ENCODE measurements around the gene ZNF532. TPM values are rescaled to one million over a fixed set of nuclear protein-coding genes. Genes with fewer than 3 reads are reported as not detected.
"Not testable (repeated sequence)": the region's sequence is repeated elsewhere in the genome, so short reads cannot be mapped to it uniquely, and the experiment has no call there.

ZNF532 gene
- total and polyA plus RNA-seq, 2 donors: 11.6 to 11.9 TPM

- DNase-seq (ENCODE audit: low read depth in 6 of 9, low spot score in 9 of 9): no peak
- no peak overlapping the region for H3K4me3 ChIP-seq (ENCODE audit: low read length in 2 of 2)
- H3K27ac ChIP-seq (ENCODE audit: low read depth in 1 of 2, low read length in 1 of 2): no peak overlapping the region
- WGBS: 95% methylated on average over 5 of the region's 5 CpGs
- no peaks in the 10 kb centered on the region for H3K4me1 ChIP-seq (ENCODE audit: control insufficient read depth in 2 of 2, insufficient read depth in 2 of 2, low read length in 2 of 2)
- H3K9me3 ChIP-seq (ENCODE audit: control insufficient read depth in 2 of 2, insufficient read depth in 1 of 2, low read length in 1 of 2): no peaks in the 10 kb centered on the region
- no peaks in the 10 kb centered on the region for H3K27me3 ChIP-seq (ENCODE audit: control insufficient read depth in 2 of 2, insufficient read depth in 1 of 2, low read length in 1 of 2)
- H3K36me3 ChIP-seq (ENCODE audit: control insufficient read depth in 2 of 2, insufficient read depth in 2 of 2, low read length in 1 of 2): no peaks in the 10 kb centered on the region
Measured at GRCh38 chr18:59015531-59016152, 151.0 kb downstream of the ZNF532 start.

DNA sequence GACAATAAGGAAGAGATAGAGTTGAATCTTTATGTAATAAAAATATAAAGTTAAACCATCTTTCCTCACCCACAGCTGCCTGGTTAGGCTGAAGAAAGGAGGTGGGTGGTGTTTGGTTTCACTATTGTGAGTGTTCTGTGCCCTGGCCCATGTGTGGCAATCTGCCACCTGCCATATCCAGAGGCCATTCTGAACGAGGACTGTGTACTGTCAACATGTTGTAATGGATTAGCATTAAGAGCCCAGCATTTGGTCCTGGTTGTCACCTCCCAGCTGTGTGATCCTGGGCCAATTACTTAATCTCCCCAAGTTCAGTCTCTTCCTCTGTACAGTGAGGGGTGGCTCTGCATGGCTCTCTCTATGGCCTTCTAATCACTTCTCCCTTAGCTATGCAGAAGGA is 156.8 kb downstream of the ZNF532 start:
- no peak for DNase-seq (ENCODE audit: low read depth in 6 of 9, low spot score in 9 of 9)
- WGBS: 76% methylated on average over 1 of the region's 1 CpG
- Histone ChIP-seq H3K4me1 (ENCODE audit: control insufficient read depth in 2 of 2, insufficient read depth in 2 of 2, low read length in 2 of 2) (no peaks in the 10 kb centered on the region), H3K27ac (ENCODE audit: low read depth in 1 of 2, low read length in 1 of 2) (no peak overlapping the region), H3K27me3 (ENCODE audit: control insufficient read depth in 2 of 2, insufficient read depth in 1 of 2, low read length in 1 of 2) (no peaks in the 10 kb centered on the region), H3K36me3 (ENCODE audit: control insufficient read depth in 2 of 2, insufficient read depth in 2 of 2, low read length in 1 of 2) (no peaks in the 10 kb centered on the region), H3K4me3 (ENCODE audit: low read length in 2 of 2) (no peak overlapping the region), H3K9me3 (ENCODE audit: control insufficient read depth in 2 of 2, insufficient read depth in 1 of 2, low read length in 1 of 2) (no peaks in the 10 kb centered on the region)

DNA sequence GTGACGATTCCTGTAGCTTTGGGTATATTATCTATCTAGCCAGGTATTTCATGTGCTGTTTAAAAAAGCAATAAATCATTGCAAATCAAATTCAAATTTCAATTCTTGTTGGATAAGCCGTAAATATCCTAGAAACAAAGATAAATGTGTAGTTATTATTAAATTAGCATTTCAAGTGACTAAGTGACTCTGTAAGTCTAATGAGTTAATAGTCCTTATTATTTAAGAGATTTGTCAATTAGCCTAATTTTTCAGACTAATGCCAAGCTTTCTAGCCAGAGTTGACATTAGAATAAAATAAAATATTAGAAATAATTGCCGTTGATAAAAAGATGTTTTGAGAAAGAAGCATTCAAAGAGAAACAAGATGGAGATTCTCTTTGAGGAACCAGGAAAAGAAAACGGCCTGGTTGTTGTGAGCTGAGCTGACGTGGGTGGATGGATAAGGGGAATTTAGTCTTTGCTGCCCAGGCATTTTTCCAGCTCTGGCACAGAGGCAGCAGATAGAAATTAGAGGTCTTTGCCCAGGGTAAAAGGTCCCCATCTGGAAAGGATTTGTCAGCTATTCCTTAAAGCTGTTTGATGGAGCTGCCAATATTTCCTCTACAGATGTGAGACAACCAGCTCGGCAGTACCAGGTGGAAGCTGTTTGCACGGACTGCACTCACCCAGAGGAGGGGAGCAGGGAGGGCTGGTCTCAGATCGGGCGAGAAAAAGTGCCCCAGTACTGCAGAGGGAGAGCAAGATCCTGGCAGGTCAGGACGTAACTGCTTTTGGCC is 157.7 kb downstream of the ZNF532 start:
- no peak for DNase-seq (ENCODE audit: low read depth in 6 of 9, low spot score in 9 of 9)
- 92% methylated on average over 10 of the region's 10 CpGs for WGBS
- Histone ChIP-seq H3K36me3 (ENCODE audit: control insufficient read depth in 2 of 2, insufficient read depth in 2 of 2, low read length in 1 of 2) (no peaks in the 10 kb centered on the region), H3K27ac (ENCODE audit: low read depth in 1 of 2, low read length in 1 of 2) (no peak overlapping the region), H3K4me1 (ENCODE audit: control insufficient read depth in 2 of 2, insufficient read depth in 2 of 2, low read length in 2 of 2) (no peaks in the 10 kb centered on the region), H3K4me3 (ENCODE audit: low read length in 2 of 2) (no peak overlapping the region), H3K27me3 (ENCODE audit: control insufficient read depth in 2 of 2, insufficient read depth in 1 of 2, low read length in 1 of 2) (no peaks in the 10 kb centered on the region), H3K9me3 (ENCODE audit: control insufficient read depth in 2 of 2, insufficient read depth in 1 of 2, low read length in 1 of 2) (no peaks in the 10 kb centered on the region)

DNA sequence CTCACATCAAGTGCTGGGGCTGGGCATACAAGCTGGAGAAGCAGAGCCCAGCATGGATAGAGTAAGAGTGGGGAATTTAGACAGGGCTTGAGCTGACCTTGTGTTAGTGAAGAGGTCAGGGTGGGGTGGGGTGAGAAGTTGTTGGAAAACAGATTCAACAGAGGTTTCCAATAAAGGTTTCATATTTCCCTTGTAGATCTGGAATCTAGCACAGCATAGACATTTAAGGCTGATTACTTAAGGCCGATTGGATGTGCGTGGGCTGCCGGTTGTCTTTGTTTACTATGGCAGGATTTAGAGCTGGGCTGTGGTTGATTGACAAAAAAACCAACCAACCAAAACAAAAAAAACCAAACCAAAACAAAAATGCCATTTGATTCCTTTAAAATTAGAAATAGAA is 160.2 kb downstream of the ZNF532 start:
- H3K4me3 ChIP-seq (ENCODE audit: low read length in 2 of 2): no peak overlapping the region
- WGBS: 91% methylated on average over 3 of the region's 3 CpGs
- no peaks in the 10 kb centered on the region for H3K9me3 ChIP-seq (ENCODE audit: control insufficient read depth in 2 of 2, insufficient read depth in 1 of 2, low read length in 1 of 2)
- no peak for DNase-seq (ENCODE audit: low read depth in 6 of 9, low spot score in 9 of 9)
- H3K36me3 ChIP-seq (ENCODE audit: control insufficient read depth in 2 of 2, insufficient read depth in 2 of 2, low read length in 1 of 2): no peaks in the 10 kb centered on the region
- H3K4me1 ChIP-seq (ENCODE audit: control insufficient read depth in 2 of 2, insufficient read depth in 2 of 2, low read length in 2 of 2): no peaks in the 10 kb centered on the region
- H3K27ac ChIP-seq (ENCODE audit: low read depth in 1 of 2, low read length in 1 of 2): no peak overlapping the region
- no peaks in the 10 kb centered on the region for H3K27me3 ChIP-seq (ENCODE audit: control insufficient read depth in 2 of 2, insufficient read depth in 1 of 2, low read length in 1 of 2)

- H3K4me3 ChIP-seq (ENCODE audit: low read length in 2 of 2); H3K36me3 ChIP-seq (ENCODE audit: control insufficient read depth in 2 of 2, insufficient read depth in 2 of 2, low read length in 1 of 2); H3K27me3 ChIP-seq (ENCODE audit: control insufficient read depth in 2 of 2, insufficient read depth in 1 of 2, low read length in 1 of 2); DNase-seq (ENCODE audit: low read depth in 6 of 9, low spot score in 9 of 9); H3K4me1 ChIP-seq (ENCODE audit: control insufficient read depth in 2 of 2, insufficient read depth in 2 of 2, low read length in 2 of 2); H3K27ac ChIP-seq (ENCODE audit: low read depth in 1 of 2, low read length in 1 of 2); H3K9me3 ChIP-seq (ENCODE audit: control insufficient read depth in 2 of 2, insufficient read depth in 1 of 2, low read length in 1 of 2): not testable (repeated sequence)
- WGBS: 96% methylated on average over 2 of the region's 2 CpGs
Measured at GRCh38 chr18:59025532-59025931, 160.9 kb downstream of the ZNF532 start.

- no peak for DNase-seq (ENCODE audit: low read depth in 6 of 9, low spot score in 9 of 9)
- Histone ChIP-seq H3K4me3 (ENCODE audit: low read length in 2 of 2) (no peak overlapping the region), H3K27me3 (ENCODE audit: control insufficient read depth in 2 of 2, insufficient read depth in 1 of 2, low read length in 1 of 2) (no peaks in the 10 kb centered on the region), H3K27ac (ENCODE audit: low read depth in 1 of 2, low read length in 1 of 2) (no peak overlapping the region), H3K36me3 (ENCODE audit: control insufficient read depth in 2 of 2, insufficient read depth in 2 of 2, low read length in 1 of 2) (no peaks in the 10 kb centered on the region), H3K9me3 (ENCODE audit: control insufficient read depth in 2 of 2, insufficient read depth in 1 of 2, low read length in 1 of 2) (no peaks in the 10 kb centered on the region), H3K4me1 (ENCODE audit: control insufficient read depth in 2 of 2, insufficient read depth in 2 of 2, low read length in 2 of 2) (no peaks in the 10 kb centered on the region)
- WGBS: 91% methylated on average over 6 of the region's 6 CpGs
Measured at GRCh38 chr18:59026364-59026763, 161.7 kb downstream of the ZNF532 start.

DNA sequence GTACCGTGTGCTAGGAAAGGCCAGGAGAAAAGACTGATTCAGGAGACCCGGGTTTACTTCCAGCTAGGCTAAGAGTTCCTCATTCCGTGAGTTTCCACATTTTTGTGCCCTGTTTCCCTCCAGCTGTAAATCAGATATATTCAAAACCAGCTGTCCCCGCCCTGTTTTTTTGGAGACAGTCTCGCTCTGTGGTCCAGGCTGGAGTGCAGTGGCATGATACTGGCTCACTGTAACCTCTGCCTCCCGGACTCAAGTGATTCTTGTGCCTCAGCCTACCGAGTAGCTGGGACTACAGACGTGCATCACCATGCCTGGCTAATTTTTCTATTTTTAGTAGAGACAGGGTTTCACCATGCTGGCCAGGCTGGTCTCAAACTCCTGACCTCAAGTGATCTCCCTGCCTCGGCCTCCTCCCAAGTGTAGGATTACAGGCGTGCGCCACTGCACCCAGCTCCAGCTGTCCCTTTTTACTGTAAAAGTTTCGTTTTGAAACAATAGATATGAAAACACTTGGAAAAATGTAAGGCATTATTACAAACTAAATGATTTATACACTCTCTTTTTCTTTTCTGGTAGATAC is 162.2 kb downstream of the ZNF532 start:
- DNase-seq (ENCODE audit: low read depth in 6 of 9, low spot score in 9 of 9): no peak
- H3K36me3 ChIP-seq (ENCODE audit: control insufficient read depth in 2 of 2, insufficient read depth in 2 of 2, low read length in 1 of 2): no peaks in the 10 kb centered on the region
- no peaks in the 10 kb centered on the region for H3K27me3 ChIP-seq (ENCODE audit: control insufficient read depth in 2 of 2, insufficient read depth in 1 of 2, low read length in 1 of 2)
- H3K4me3 ChIP-seq (ENCODE audit: low read length in 2 of 2): no peak overlapping the region
- no peak overlapping the region for H3K27ac ChIP-seq (ENCODE audit: low read depth in 1 of 2, low read length in 1 of 2)
- no peaks in the 10 kb centered on the region for H3K9me3 ChIP-seq (ENCODE audit: control insufficient read depth in 2 of 2, insufficient read depth in 1 of 2, low read length in 1 of 2)
- 90% methylated on average over 12 of the region's 12 CpGs for WGBS
- no peaks in the 10 kb centered on the region for H3K4me1 ChIP-seq (ENCODE audit: control insufficient read depth in 2 of 2, insufficient read depth in 2 of 2, low read length in 2 of 2)

DNA sequence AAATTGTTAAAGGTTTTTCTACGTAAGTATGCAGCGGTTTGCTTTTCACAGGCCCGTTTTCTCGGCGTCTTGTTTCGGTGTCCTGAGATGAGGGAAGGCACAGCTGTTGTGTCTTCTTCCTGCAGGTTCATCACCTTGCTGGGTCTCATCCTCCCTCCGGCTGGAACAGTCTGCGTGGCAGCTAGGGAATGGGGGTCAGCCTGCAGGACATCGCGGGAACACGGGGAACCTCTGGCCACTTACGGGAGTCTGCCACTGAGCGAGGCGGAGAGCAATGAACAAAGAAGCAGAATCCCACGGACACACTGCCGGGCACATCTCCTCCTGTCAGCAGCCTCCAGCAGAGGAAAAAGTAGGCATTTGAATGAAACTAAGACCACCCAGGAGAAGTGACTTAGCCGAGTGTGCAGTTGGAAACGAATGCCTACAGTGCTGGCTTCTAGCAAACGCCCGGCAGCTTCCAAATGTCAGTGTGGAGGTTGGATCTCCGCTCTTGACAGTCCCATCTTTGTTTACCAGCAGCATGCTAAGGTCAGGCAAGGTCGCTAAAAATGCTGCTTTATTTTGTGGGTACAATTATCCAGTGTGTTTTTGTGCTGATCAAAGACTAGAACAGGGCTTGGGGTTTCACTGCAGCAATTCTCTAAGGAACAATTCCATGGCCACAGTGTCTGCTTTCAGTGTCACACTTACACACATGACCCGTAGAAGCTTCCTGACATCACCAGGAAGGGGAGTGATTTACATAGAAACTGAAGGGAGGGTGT is 165.2 kb downstream of the ZNF532 start:
- DNase-seq (ENCODE audit: low read depth in 6 of 9, low spot score in 9 of 9): no peak
- Histone ChIP-seq H3K36me3 (ENCODE audit: control insufficient read depth in 2 of 2, insufficient read depth in 2 of 2, low read length in 1 of 2) (no peaks in the 10 kb centered on the region), H3K27ac (ENCODE audit: low read depth in 1 of 2, low read length in 1 of 2) (no peak overlapping the region), H3K9me3 (ENCODE audit: control insufficient read depth in 2 of 2, insufficient read depth in 1 of 2, low read length in 1 of 2) (no peaks in the 10 kb centered on the region), H3K4me1 (ENCODE audit: control insufficient read depth in 2 of 2, insufficient read depth in 2 of 2, low read length in 2 of 2) (no peaks in the 10 kb centered on the region), H3K27me3 (ENCODE audit: control insufficient read depth in 2 of 2, insufficient read depth in 1 of 2, low read length in 1 of 2) (no peaks in the 10 kb centered on the region), H3K4me3 (ENCODE audit: low read length in 2 of 2) (no peak overlapping the region)
- WGBS: 90% methylated on average over 23 of the region's 23 CpGs

DNA sequence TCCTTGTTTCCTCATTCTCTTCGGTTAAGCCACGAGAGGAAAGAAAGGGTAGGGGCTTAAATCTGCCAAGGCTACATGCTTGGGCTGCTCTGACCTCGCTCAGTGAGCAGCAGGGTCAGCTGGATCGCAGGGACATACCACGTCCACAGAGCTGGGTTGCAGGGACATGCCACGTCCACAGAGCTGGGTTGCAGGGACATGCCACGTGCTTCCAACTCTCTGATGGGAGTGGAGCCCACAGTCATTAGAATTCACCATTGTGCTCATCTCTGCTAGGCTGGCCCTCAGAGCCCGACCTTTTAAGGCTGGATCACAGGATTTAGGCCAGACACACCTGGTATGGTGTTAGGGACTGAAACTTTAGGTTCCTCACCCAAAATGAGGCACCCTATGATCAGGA is 167.6 kb downstream of the ZNF532 start:
- WGBS: 94% methylated on average over 8 of the region's 8 CpGs
- H3K27ac ChIP-seq (ENCODE audit: low read depth in 1 of 2, low read length in 1 of 2): no peak overlapping the region
- H3K9me3 ChIP-seq (ENCODE audit: control insufficient read depth in 2 of 2, insufficient read depth in 1 of 2, low read length in 1 of 2): no peaks in the 10 kb centered on the region
- no peaks in the 10 kb centered on the region for H3K36me3 ChIP-seq (ENCODE audit: control insufficient read depth in 2 of 2, insufficient read depth in 2 of 2, low read length in 1 of 2)
- no peak for DNase-seq (ENCODE audit: low read depth in 6 of 9, low spot score in 9 of 9)
- no peaks in the 10 kb centered on the region for H3K4me1 ChIP-seq (ENCODE audit: control insufficient read depth in 2 of 2, insufficient read depth in 2 of 2, low read length in 2 of 2)
- H3K4me3 ChIP-seq (ENCODE audit: low read length in 2 of 2): no peak overlapping the region
- no peaks in the 10 kb centered on the region for H3K27me3 ChIP-seq (ENCODE audit: control insufficient read depth in 2 of 2, insufficient read depth in 1 of 2, low read length in 1 of 2)
